Right ventricle myocardium superior (tissue), 1 donor: ENCODE results near the gene TCIRG1. TPM values are rescaled to one million over a fixed set of nuclear protein-coding genes. Genes with fewer than 3 reads are reported as not detected.
"Not testable (repeated sequence)": the region's sequence is repeated elsewhere in the genome, so short reads cannot be mapped to it uniquely, and the experiment has no call there.

ENCODE experiments used
- ATAC-seq: fragments of 200-7000 bp; cut with Tn5 transposase; one replicate; pipeline ENCODE4 v1.9.1; 2020; ENCODE audit warnings: mild to moderate bottlenecking; ENCODE audit not compliant: poor library complexity
- DNase-seq: peaks from one replicate; pipeline ENCODE4 v3.0.0-alpha.2; 2020
- intact Hi-C: fragments of 100-400 bp; cut with DNase I; formaldehyde crosslinking; loops from one replicate; pipeline ENCODE4 v1.11.2; 2022
- total RNA-seq: library from RNA; stranded (reverse); fragmentation: NEBNext Ultra II Directional; extraction: Animal tissue kit (Norgen Biotek cat#: 25700); gene quantifications from one replicate; pipeline ENCODE4 v1.2.1, GENCODE V29; 2021
- donor health status: DM: no; HTN: yes; CAD: no; lungs with severe emphysema.

Gene TCIRG1
- total RNA-seq, 1 donor from 2014 or later, result 22.3 TPM

- DNase-seq (no peak), ATAC-seq (no peak)
- intact Hi-C loops, result no loop called here
These were observed 26.1 kb downstream of the TCIRG1 start for GRCh38 chr11:68064926-68065325.

DNA sequence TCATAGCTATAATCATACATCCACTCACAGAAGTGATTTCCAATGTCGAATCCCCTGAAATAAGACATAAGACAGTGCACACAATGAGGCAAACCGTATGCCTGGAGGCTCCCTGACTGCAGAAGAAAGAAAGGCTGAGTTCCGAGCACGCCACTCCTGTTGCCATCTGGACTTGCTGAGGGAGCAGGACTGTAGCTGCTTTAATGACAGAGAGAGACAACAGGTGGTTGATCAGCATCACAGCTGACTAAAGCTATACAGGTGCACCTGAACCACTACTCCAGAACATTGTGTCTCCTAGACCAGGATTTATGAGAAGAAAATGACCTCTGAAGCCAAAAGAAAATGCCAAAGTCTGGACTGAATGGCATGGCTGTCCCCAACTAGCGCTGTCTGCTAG lies 27.0 kb downstream of the TCIRG1 start:
- intact Hi-C loops, result no loop called here
- ATAC-seq (no peak), DNase-seq (no peak)

GRCh38 chr11:68066742-68067141 lies 27.9 kb downstream of the TCIRG1 start:
- ATAC-seq, result peak; percentile 76
- intact Hi-C loops, result no loop called here
- DNase-seq, result no peak

- intact Hi-C loops, result no loop called here
- no peak for ATAC-seq
These were observed 29.2 kb downstream of the TCIRG1 start for GRCh38 chr11:68067991-68068390.

GRCh38 chr11:68071281-68072048 lies 32.6 kb downstream of the TCIRG1 start:
- intact Hi-C loops, result loop anchor here (10.0 kb wide), 1 partner anchor 113 kb away; no protein-coding TSS in a partner anchor
- no peak for ATAC-seq
- DNase-seq, result no peak

More at GRCh38 chr11:68067991-68068390, 29.2 kb downstream of the TCIRG1 start:
- no peak for DNase-seq

DNA sequence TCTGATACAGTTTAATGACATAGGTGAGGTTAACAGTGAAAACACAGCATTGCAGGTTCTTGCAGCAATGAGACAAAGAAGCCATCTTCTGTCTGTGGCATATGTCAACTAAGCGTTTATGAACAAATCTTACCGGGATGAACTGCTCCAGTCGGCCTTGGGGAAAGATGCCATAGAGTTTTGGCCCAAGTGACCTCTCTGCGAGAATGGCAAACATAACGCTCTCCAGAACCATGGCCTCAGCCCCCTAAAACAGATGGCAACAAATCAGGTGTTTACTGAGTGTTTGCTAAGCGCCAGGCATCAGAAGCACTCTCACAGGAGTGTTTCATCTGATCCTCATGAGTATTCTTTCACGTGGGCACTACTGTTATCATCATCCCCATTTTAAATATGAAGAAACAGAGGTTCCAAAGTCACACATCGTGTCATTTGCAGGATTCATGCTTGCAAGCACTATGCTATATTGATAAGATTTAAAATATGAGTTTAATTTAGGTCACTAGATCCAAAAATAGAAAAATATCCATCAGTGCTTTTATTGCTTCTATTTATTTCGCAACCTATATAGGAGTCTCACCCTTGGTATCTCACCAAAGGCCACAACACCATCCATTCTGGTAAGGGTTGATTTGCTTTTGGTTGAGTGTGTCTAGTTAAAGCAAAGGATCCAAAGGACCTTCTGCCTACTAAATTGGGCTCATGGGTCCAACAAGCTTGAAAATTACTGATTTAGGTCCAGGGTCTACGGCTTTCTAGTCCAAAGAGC lies 35.9 kb downstream of the TCIRG1 start:
- peak; percentile 21 for ATAC-seq

DNA sequence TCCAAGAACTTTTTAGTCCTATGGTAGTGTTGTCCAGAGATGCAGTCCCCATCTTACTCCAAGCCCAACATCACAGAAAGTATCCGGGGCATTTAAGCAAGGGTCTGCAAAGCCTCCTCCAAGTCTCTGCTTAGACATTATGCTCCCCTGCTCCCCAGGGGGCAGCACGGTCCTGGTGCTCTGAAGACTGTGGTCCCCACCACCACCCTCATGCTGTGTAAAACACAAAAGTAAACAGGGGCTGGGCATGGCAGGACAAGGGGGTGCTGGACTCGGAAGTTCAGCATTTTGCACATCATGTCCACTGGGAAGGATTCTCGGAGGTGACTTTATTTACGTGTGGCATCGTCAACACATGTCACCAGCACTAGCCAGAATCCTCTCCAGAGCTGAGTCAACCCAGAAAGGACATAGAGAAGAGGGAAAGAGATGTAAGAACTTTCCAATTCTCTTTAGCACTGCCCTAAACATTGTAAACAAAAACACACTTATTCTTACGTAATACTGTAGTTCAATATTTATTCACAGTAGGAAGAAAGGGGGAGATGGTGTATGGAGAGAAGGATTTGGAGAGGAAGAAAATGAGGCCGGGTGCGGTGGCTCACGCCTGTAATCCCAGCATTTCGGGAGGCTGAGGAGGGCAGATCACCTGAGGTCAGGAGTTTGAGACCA lies 37.7 kb downstream of the TCIRG1 start:
- ATAC-seq (no peak), DNase-seq (no peak)
- intact Hi-C loops, result loop anchor here (10.0 kb wide), 1 partner anchor 108 kb away; no protein-coding TSS in a partner anchor

More for the DNA sequence above, 35.9 kb downstream of the TCIRG1 start:
- intact Hi-C loops, result loop anchor here (10.0 kb wide), 1 partner anchor 110 kb away; no protein-coding TSS in a partner anchor
- DNase-seq, result no peak

- DNase-seq (no peak), ATAC-seq (peak; percentile 63)
- intact Hi-C loops, result loop anchor here (10.0 kb wide), 1 partner anchor 107 kb away; no protein-coding TSS in a partner anchor
These were observed 39.1 kb downstream of the TCIRG1 start for GRCh38 chr11:68077617-68078582.

GRCh38 chr11:68080860-68081259 lies 42.0 kb downstream of the TCIRG1 start:
- intact Hi-C loops, result no loop called here

DNA sequence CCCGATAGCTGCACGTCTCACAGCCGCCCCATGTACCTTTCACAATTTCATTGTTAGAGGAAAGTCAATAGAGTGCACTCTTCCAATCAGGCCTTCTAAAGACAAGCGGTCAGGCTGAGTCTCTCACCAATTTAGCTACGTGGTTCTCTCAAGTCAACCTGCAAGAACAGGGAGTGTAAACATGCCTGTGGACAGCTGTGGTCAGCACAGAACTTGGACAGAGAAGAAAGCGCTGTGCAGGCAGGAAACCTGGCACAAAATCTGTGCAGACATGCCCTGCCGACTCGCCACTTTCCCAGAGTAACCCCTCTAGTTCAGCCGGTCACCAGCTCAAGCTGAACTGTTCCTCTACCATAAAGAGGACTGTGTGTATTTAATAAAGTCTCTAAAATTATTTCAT lies 42.9 kb downstream of the TCIRG1 start:
- no peak for DNase-seq
- peak; percentile 38 for ATAC-seq
- intact Hi-C loops, result no loop called here

More at GRCh38 chr11:68080860-68081259, 42.0 kb downstream of the TCIRG1 start:
- no peak for DNase-seq
- ATAC-seq, result no peak

- ATAC-seq (no peak), DNase-seq (no peak)
- intact Hi-C loops, result no loop called here
These were observed 43.7 kb downstream of the TCIRG1 start for GRCh38 chr11:68082481-68082880.

DNA sequence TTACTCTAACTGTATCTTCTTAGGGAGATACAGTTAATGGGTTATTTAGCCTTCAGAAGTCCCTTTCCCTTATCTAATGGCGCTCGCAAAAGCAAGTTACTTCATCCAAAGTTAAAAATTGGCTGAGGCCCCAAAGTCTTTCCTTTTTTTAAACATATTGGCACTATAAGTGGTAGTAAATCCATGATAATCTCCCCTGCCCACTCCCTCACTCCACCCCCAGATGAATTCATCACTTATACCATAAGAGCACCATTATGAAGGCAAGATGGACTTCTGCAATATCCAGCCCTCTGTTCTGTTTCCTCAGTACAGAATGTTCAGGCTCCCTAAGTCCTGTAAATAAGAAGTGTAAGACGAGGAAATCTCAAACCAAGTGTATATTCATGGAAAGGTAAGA lies 44.7 kb downstream of the TCIRG1 start:
- intact Hi-C loops, result no loop called here
- DNase-seq, result no peak
- ATAC-seq, result no peak

GRCh38 chr11:68089679-68090078 lies 50.9 kb downstream of the TCIRG1 start:
- intact Hi-C loops, result loop anchor here (10.0 kb wide), 1 partner anchor 115 kb away; no protein-coding TSS in a partner anchor
- no peak for DNase-seq
- no peak for ATAC-seq

GRCh38 chr11:68090287-68090686 lies 51.5 kb downstream of the TCIRG1 start:
- DNase-seq (no peak), ATAC-seq (no peak)
- intact Hi-C loops, result loop anchor here (10.0 kb wide), 1 partner anchor 115 kb away; no protein-coding TSS in a partner anchor

- intact Hi-C loops, result loop anchor here (10.0 kb wide), 1 partner anchor 114 kb away; no protein-coding TSS in a partner anchor
- DNase-seq (no peak), ATAC-seq (peak; percentile 89)
These were observed 51.9 kb downstream of the TCIRG1 start for GRCh38 chr11:68090706-68091105.

DNA sequence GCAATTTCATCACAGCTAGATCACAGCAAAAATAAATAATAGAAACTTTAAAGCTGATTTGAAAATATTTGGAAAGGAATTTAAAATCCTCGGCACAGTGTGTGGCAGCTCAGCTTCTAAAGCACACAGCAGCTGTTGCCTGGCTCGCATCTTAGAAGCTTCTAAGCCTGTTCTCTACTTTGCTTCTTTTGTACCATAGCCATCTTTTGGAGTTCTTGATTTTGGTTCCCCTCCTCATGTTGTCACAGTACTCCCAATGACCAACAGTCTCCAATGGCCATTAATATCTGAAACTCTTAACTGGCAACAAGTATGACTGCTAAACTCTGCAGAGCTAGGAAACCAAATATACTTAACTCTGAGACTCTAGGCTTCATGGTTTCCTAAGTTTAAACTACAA lies 53.6 kb downstream of the TCIRG1 start:
- intact Hi-C loops, result loop anchor here (10.0 kb wide), 1 partner anchor 112 kb away; no protein-coding TSS in a partner anchor
- DNase-seq, result no peak
- ATAC-seq, result no peak

DNA sequence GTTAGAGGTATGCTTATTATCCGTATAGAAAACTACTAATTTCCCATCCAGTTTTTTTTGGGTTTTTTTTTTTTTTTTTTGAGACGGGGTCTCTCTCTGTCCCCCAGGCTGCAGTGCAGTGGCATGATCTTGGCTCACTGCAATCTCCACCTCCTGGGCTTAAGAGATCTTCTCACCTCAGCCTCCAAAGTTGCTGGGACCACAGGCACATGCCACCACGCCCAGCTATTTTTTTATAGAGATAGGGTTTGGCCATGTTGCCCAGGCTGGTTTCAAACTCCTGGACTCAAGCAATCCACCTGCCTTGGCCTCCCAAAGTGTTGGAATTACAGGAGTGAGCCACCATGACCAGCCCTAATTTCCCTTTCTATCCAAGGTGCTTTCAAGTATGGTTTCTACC lies 54.1 kb downstream of the TCIRG1 start:
- not testable (repeated sequence) for DNase-seq, ATAC-seq
- intact Hi-C loops, result loop anchor here (10.0 kb wide), 1 partner anchor 112 kb away; no protein-coding TSS in a partner anchor

- intact Hi-C loops, result loop anchor here (10.0 kb wide), 1 partner anchor 111 kb away; no protein-coding TSS in a partner anchor
- DNase-seq (no peak), ATAC-seq (no peak)
These were observed 54.7 kb downstream of the TCIRG1 start for GRCh38 chr11:68093565-68093964.
